Liver (tissue), 9 donors: ENCODE measurements around the gene ERAP2. TPM values are rescaled to one million over a fixed set of nuclear protein-coding genes. Genes with fewer than 3 reads are reported as not detected.
A peak's percentile ranks its signal among the peaks of the same experiment; 100 is the strongest.

Experiments
- DNase-seq: peaks from one replicate; pipeline ENCODE4 v3.0.0-alpha.2; 2017; ENCODE audit warnings: low spot score
- H3K27ac ChIP-seq, 2 donors: one replicate each; pipeline ENCODE4 v1.7.0; 2013; ENCODE audit warnings: inconsistent platforms in 2 of 2, low read length in 2 of 2, control low read depth in 1 of 2, low read depth in 1 of 2, mild to moderate bottlenecking in 1 of 2
- H3K27me3 ChIP-seq, 4 donors: one replicate each; pipeline versions ENCODE4 v1.6.1 to v1.7.0; 2013; ENCODE audit warnings: low read length in 3 of 4, inconsistent platforms in 1 of 4, mild to moderate bottlenecking in 1 of 4, moderate library complexity in 1 of 4; ENCODE audit not compliant: control insufficient read depth in 4 of 4, insufficient read depth in 4 of 4
- H3K36me3 ChIP-seq, 4 donors: one replicate each; pipeline versions ENCODE4 v1.6.1 to v1.7.0; 2013; ENCODE audit warnings: low read length in 3 of 4, mild to moderate bottlenecking in 3 of 4, low read depth in 1 of 4, moderate library complexity in 1 of 4; ENCODE audit not compliant: control insufficient read depth in 4 of 4, insufficient read depth in 3 of 4
- H3K4me1 ChIP-seq, 4 donors: one replicate each; pipeline versions ENCODE4 v1.6.1 to v1.7.0; 2013; ENCODE audit warnings: low read length in 3 of 4, mild to moderate bottlenecking in 3 of 4, moderate library complexity in 1 of 4; ENCODE audit not compliant: control insufficient read depth in 4 of 4, insufficient read depth in 4 of 4
- H3K4me3 ChIP-seq, 3 donors: one replicate each; pipeline versions ENCODE4 v1.6.1 to v1.7.0; 2013; ENCODE audit warnings: low read length in 3 of 3, control low read depth in 1 of 3, low read depth in 1 of 3, mild to moderate bottlenecking in 1 of 3
- H3K9ac ChIP-seq, 2 donors: one replicate each; pipeline ENCODE4 v1.7.0; 2013; ENCODE audit warnings: low read length in 2 of 2, mild to moderate bottlenecking in 2 of 2, moderate library complexity in 2 of 2, control low read depth in 1 of 2, low read depth in 1 of 2
- H3K9me3 ChIP-seq, 4 donors: one replicate each; pipeline versions ENCODE4 v1.6.1 to v1.7.0; 2013; ENCODE audit warnings: low read length in 3 of 4; ENCODE audit not compliant: control insufficient read depth in 4 of 4
- ATF3 ChIP-seq: IDR thresholded peaks from 2 replicates; pipeline ENCODE4 v1.6.1; 2016; ENCODE audit warnings: antibody characterized with exemption
- CTCF ChIP-seq: fragments of 150-350 bp; IDR thresholded peaks from 2 replicates; pipeline ENCODE4 v1.5.1; 2017; ENCODE audit warnings: improper control_type of control experiment, low read depth, low read length; ENCODE audit not compliant: missing input control
- EGR1 ChIP-seq, 2 donors: IDR thresholded peaks; 2 replicates each; pipeline ENCODE4 v1.6.1; 2016 to 2018; ENCODE audit warnings: antibody characterized with exemption in 2 of 2, low read depth in 2 of 2
- FOXA1 ChIP-seq: IDR thresholded peaks from 2 replicates; pipeline ENCODE4 v1.6.1; 2016; ENCODE audit warnings: antibody characterized with exemption
- GABPA ChIP-seq, 2 donors: IDR thresholded peaks in 1 of 2; conservative IDR thresholded peaks in 1 of 2; 2 replicates each; pipeline ENCODE4 v1.6.1; 2016; ENCODE audit warnings: antibody characterized with exemption in 2 of 2, mild to moderate bottlenecking in 1 of 2, moderate library complexity in 1 of 2
- HNF4G ChIP-seq: IDR thresholded peaks from 2 replicates; pipeline ENCODE4 v1.6.1; 2016; ENCODE audit warnings: antibody characterized with exemption
- JUND ChIP-seq, 2 donors: IDR thresholded peaks; 2 replicates each; pipeline ENCODE4 v1.6.1; 2016; ENCODE audit warnings: antibody characterized with exemption in 2 of 2
- MAX ChIP-seq: IDR thresholded peaks from 2 replicates; pipeline ENCODE4 v1.6.1; 2016; ENCODE audit warnings: antibody characterized with exemption
- NR2F2 ChIP-seq: IDR thresholded peaks from 2 replicates; pipeline ENCODE4 v1.6.1; 2016; ENCODE audit warnings: antibody characterized with exemption
- RAD21 ChIP-seq, 2 donors: IDR thresholded peaks; 2 replicates each; pipeline ENCODE4 v1.6.1; 2016; ENCODE audit warnings: antibody characterized with exemption in 2 of 2, mild to moderate bottlenecking in 2 of 2
- REST ChIP-seq: IDR thresholded peaks from 2 replicates; pipeline ENCODE4 v1.6.1; 2016; ENCODE audit warnings: antibody characterized with exemption, mild to moderate bottlenecking
- RXRA ChIP-seq, 2 donors: IDR thresholded peaks; 2 replicates each; pipeline ENCODE4 v1.6.1; 2017 to 2018; ENCODE audit warnings: antibody characterized with exemption in 2 of 2, mild to moderate bottlenecking in 1 of 2
- SP1 ChIP-seq: IDR thresholded peaks from 2 replicates; pipeline ENCODE4 v1.6.1; 2018; ENCODE audit warnings: antibody characterized with exemption, mild to moderate bottlenecking
- TAF1 ChIP-seq: conservative IDR thresholded peaks from 2 replicates; pipeline ENCODE4 v1.6.1; 2016; ENCODE audit warnings: antibody characterized with exemption, mild to moderate bottlenecking
- YY1 ChIP-seq: IDR thresholded peaks from 2 replicates; pipeline ENCODE4 v1.6.1; 2016; ENCODE audit warnings: antibody characterized with exemption, mild to moderate bottlenecking
- ZBTB33 ChIP-seq: IDR thresholded peaks from 2 replicates; pipeline ENCODE4 v1.6.1; 2016; ENCODE audit warnings: antibody characterized with exemption
- whole genome bisulfite sequencing: extraction: QIAGEN DNeasy Blood & Tissue Kit; methylation state at CpG from one replicate; pipeline ENCODE4 v1.1.7; 2013; 5-methylcytosine and 5-hydroxymethylcytosine counted together
- polyA plus RNA-seq, 2 donors: library from polyadenylated mRNA; stranded (reverse) in 1 of 2; unstranded in 1 of 2; fragments of 200-250 nt in 1 of 2; fragments of >200 nt in 1 of 2; fragmentation: Nextera tagmentation in 1 of 2; extraction: Ambion mirVana in 1 of 2; gene quantifications; one replicate each; pipeline versions ENCODE4 v1.2.1 to v1.2.3, GENCODE V29; 2013 to 2015
- total RNA-seq, 2 donors: library from RNA; depleted of rRNA; stranded (reverse); fragments of >200 nt; gene quantifications; one replicate each; pipeline ENCODE4 v1.2.3, GENCODE V29; 2014
- donor health status: healthy.
- donor health status: healthy.
- donor health status: healthy.
- donor health status: healthy.
- donor health status: healthy.

Gene ERAP2
- total and polyA plus RNA-seq, 4 donors, result 1.8 to 15.5 (median 10.7) TPM

- TF ChIP-seq ATF3 (no peak), MAX (peak; percentile 29), YY1 (peak; percentile 55)
Observed at GRCh38 chr5:96864922-96865530, 11.3 kb upstream of the ERAP2 start (continued).

- Histone ChIP-seq H3K9ac (no peak overlapping the region), H3K9me3 (no peaks in the 10 kb centered on the region), H3K36me3 (no peaks in the 10 kb centered on the region), H3K4me3 (no peak overlapping the region), H3K27me3 (no peaks in the 10 kb centered on the region), H3K4me1 (peaks cover 2 to 16% (median 10%) of the 10 kb centered on the region in 4 donors), H3K27ac (no peak overlapping the region)
- 41% methylated on average over 6 of the region's 6 CpGs for WGBS
- DNase-seq, result no peak
- no peak for TF ChIP-seq ZBTB33
- TF ChIP-seq CTCF, result peak; percentile 94
- TF ChIP-seq RXRA (IDR thresholded peaks at IDR 0.05), result peak in 1 of 2 donors; percentile 5
- no peak for TF ChIP-seq NR2F2
- TF ChIP-seq RAD21 (IDR thresholded peaks at IDR 0.05), result peak; percentile 97 to 99
- TF ChIP-seq HNF4G, result no peak
- peak; percentile 36 for TF ChIP-seq FOXA1
Observed at GRCh38 chr5:96868603-96869371, 7.5 kb upstream of the ERAP2 start.

GRCh38 chr5:96869372-96869641 lies 7.0 kb upstream of the ERAP2 start:
- no peak overlapping the region for H3K4me3 ChIP-seq
- no peaks in the 10 kb centered on the region for H3K9me3 ChIP-seq
- no peaks in the 10 kb centered on the region for H3K36me3 ChIP-seq
- no peak for DNase-seq
- H3K4me1 ChIP-seq, result peaks cover 2 to 16% (median 8%) of the 10 kb centered on the region in 4 donors
- H3K9ac ChIP-seq, result no peak overlapping the region
- H3K27ac ChIP-seq, result no peak overlapping the region
- no peaks in the 10 kb centered on the region for H3K27me3 ChIP-seq
- no peak for TF ChIP-seq MAX
- TF ChIP-seq FOXA1, result no peak
- no peak for TF ChIP-seq JUND (IDR thresholded peaks at IDR 0.05)
- TF ChIP-seq RAD21 (IDR thresholded peaks at IDR 0.05), result no peak
- TF ChIP-seq HNF4G, result no peak
- TF ChIP-seq CTCF, result no peak
- TF ChIP-seq GABPA (IDR thresholded peaks at IDR 0.05 in 1 of 2, conservative IDR thresholded peaks at IDR 0.05 in 1 of 2), result no peak
- no peak for TF ChIP-seq NR2F2
- no peak for TF ChIP-seq RXRA (IDR thresholded peaks at IDR 0.05)
- no peak for TF ChIP-seq EGR1 (IDR thresholded peaks at IDR 0.05; ENCODE audit: low read depth in 2 of 2)
- no peak for TF ChIP-seq TAF1
- TF ChIP-seq YY1, result no peak
- TF ChIP-seq SP1, result no peak
- TF ChIP-seq REST, result no peak
